ENCODE measurements around the gene ABLIM2.

DNA sequence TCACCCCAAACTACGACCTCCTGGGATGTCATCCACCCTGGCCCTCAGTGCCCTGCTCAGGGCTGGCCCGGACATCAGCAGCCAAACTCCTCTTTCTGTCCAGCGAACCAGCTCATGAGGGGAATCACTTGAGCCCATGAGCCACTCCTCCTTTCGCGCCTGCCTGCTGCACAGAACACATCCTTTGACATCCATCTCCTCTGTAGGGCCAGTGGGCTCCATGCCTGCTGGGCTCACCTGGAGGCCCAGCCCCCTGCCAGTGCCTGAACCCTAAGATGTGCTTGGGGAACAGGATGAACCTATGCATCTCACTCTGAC, 43.5 kb downstream of the ABLIM2 start:
- no peak for TF ChIP-seq POLR2A (IDR thresholded peaks at IDR 0.05)
- TF ChIP-seq, protein P1, sequence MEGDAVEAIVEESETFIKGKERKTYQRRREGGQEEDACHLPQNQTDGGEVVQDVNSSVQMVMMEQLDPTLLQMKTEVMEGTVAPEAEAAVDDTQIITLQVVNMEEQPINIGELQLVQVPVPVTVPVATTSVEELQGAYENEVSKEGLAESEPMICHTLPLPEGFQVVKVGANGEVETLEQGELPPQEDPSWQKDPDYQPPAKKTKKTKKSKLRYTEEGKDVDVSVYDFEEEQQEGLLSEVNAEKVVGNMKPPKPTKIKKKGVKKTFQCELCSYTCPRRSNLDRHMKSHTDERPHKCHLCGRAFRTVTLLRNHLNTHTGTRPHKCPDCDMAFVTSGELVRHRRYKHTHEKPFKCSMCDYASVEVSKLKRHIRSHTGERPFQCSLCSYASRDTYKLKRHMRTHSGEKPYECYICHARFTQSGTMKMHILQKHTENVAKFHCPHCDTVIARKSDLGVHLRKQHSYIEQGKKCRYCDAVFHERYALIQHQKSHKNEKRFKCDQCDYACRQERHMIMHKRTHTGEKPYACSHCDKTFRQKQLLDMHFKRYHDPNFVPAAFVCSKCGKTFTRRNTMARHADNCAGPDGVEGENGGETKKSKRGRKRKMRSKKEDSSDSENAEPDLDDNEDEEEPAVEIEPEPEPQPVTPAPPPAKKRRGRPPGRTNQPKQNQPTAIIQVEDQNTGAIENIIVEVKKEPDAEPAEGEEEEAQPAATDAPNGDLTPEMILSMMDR (IDR thresholded peaks at IDR 0.05): no peak

Data from body of pancreas (tissue), 4 donors.